PC-3 (cell line): Measurements from ENCODE around the gene FASTKD3. TPM values are rescaled to one million over a fixed set of nuclear protein-coding genes. Genes with fewer than 3 reads are reported as not detected.

Experiments
- ATAC-seq: fragments of 200-7000 bp; cut with Tn5 transposase; 2 replicates; pipeline ENCODE4 v1.9.1; 2020; ENCODE audit warnings: mild to moderate bottlenecking, moderate library complexity
- BruUV-seq: library from RNA; stranded (reverse); fragments of 400-500 nt; replicated peaks from 2 replicates; lab custom pipeline; 2021; lab: Mats Ljungman, UMichigan
- CTCF ChIA-PET: fragments of 300-600 bp; sonication (Branson Sonifier 250); formaldehyde crosslinking; loops from one replicate; lab custom pipeline; 2022; ENCODE audit warnings: antibody characterized with exemption; lab: Charles Lee
- POLR2A ChIA-PET: fragments of 300-600 bp; sonication (Branson Sonifier 250); formaldehyde crosslinking; loops from one replicate; lab custom pipeline; 2022; ENCODE audit warnings: antibody characterized with exemption; ENCODE audit not compliant: unreplicated experiment; lab: Charles Lee
- DNase-seq: peaks from one replicate; pipeline ENCODE4 v3.0.0-alpha.2; 2015
- H2AFZ ChIP-seq: fragments of 300-600 bp; sonication (generic); 2 replicates; pipeline ENCODE4 v1.6.0; 2016; ENCODE audit warnings: antibody characterized with exemption, low read length
- H3F3A ChIP-seq: fragments of 300-600 bp; sonication (generic); one replicate; pipeline ENCODE4 v1.6.0; 2017; ENCODE audit warnings: antibody characterized with exemption, low read length, control low read depth, mild to moderate bottlenecking; ENCODE audit not compliant: unreplicated experiment
- H3K27ac ChIP-seq: fragments of 300-600 bp; sonication (generic); 2 replicates; pipeline ENCODE4 v1.5.1; 2016; ENCODE audit warnings: mild to moderate bottlenecking, low read length
- H3K27me3 ChIP-seq: fragments of 300-600 bp; sonication (generic); 2 replicates; pipeline ENCODE4 v1.6.1; 2016; ENCODE audit warnings: low read length, mixed read lengths
- H3K36me3 ChIP-seq: fragments of 300-600 bp; sonication (generic); 2 replicates; pipeline ENCODE4 v1.6.1; 2016; ENCODE audit warnings: low read depth, mixed run types, low read length, mixed read lengths
- H3K4me1 ChIP-seq: fragments of 300-600 bp; sonication (generic); 2 replicates; pipeline ENCODE4 v1.5.1; 2016; ENCODE audit warnings: low read length; ENCODE audit not compliant: insufficient read depth
- H3K4me2 ChIP-seq: fragments of 300-600 bp; sonication (generic); 2 replicates; pipeline ENCODE4 v1.6.0; 2016; ENCODE audit warnings: low read length
- H3K4me3 ChIP-seq: fragments of 300-600 bp; sonication (generic); 2 replicates; pipeline ENCODE4 v1.5.1; 2016; ENCODE audit warnings: mild to moderate bottlenecking, low read length, mixed read lengths
- H3K79me2 ChIP-seq: fragments of 300-600 bp; sonication (generic); 2 replicates; pipeline ENCODE4 v1.6.1; 2017; ENCODE audit warnings: low read length, mixed read lengths
- H3K9ac ChIP-seq: fragments of 300-600 bp; sonication (generic); 2 replicates; pipeline ENCODE4 v1.6.0; 2016; ENCODE audit warnings: mild to moderate bottlenecking, low read length
- H3K9me2 ChIP-seq: fragments of 300-600 bp; sonication (generic); replicated peaks from 2 replicates; pipeline ENCODE4 v1.6.1; 2016; ENCODE audit warnings: mixed run types, low read length, mixed read lengths
- H3K9me3 ChIP-seq: fragments of 300-600 bp; sonication (generic); 2 replicates; pipeline ENCODE4 v1.6.1; 2016; ENCODE audit warnings: low read length, mixed read lengths
- H4K20me1 ChIP-seq: fragments of 300-600 bp; sonication (generic); 2 replicates; pipeline ENCODE4 v1.6.1; 2016; ENCODE audit warnings: low read length, mixed read lengths
- CTCF ChIP-seq: fragments of 300-600 bp; sonication (generic); conservative IDR thresholded peaks from 2 replicates; pipeline ENCODE4 v1.5.1; 2017; ENCODE audit warnings: antibody characterized with exemption, low read depth, mild to moderate bottlenecking, low read length
- EZH2 ChIP-seq: fragments of 300-600 bp; sonication (generic); IDR thresholded peaks from one replicate; pipeline ENCODE4 v1.6.1; 2017; ENCODE audit warnings: antibody characterized with exemption, mild to moderate bottlenecking, low read length; ENCODE audit not compliant: unreplicated experiment
- EZH2phosphoT487 ChIP-seq: fragments of 300-600 bp; sonication (generic); IDR thresholded peaks from 2 replicates; pipeline ENCODE4 v1.6.1; 2018; ENCODE audit warnings: mild to moderate bottlenecking, antibody characterized with exemption, low read length, borderline replicate concordance
- intact Hi-C: fragments of 100-400 bp; cut with micrococcal nuclease; formaldehyde crosslinking; loops from 2 replicates; pipeline ENCODE4 v1.9.0; 2023
- total RNA-seq: library from RNA; depleted of rRNA; stranded (reverse); fragments of >200 nt; gene quantifications from 2 replicates; pipeline ENCODE4 v1.2.3, GENCODE V29; 2014

The FASTKD3 gene
- total RNA-seq, 1 experiment from 2014 or later: 16.5 TPM

DNA sequence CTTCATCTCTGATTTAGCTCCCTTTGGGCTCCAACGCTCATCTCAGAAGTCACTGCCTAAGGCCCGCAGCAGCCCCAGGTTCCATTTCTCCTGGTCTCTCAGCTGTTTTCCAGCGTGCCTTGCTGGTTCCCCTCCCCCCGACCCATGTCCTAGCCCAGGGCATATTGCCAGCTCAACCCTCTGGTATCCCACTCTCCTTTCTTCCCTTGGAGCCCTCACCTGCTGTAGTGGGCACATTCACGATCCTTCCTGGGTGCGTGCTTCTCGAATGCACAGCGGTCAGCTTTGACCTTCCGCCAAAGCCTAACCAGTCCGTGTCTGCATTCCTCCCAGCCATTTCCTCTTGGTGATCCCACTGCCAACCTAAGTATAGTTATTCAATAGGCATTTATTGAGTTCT, 54.0 kb downstream of the FASTKD3 start:
- Histone ChIP-seq H2AFZ (no peak overlapping the region), H3K9me2 (no peaks in the 10 kb centered on the region), H3K4me1 (no peaks in the 10 kb centered on the region), H3F3A (no peaks in the 10 kb centered on the region), H3K9ac (no peak overlapping the region), H3K79me2 (no peaks in the 10 kb centered on the region), H3K4me3 (no peak overlapping the region), H3K27ac (no peak overlapping the region), H3K4me2 (no peak overlapping the region), H3K27me3 (peaks cover 82% of the 10 kb centered on the region), H4K20me1 (no peaks in the 10 kb centered on the region), H3K9me3 (no peaks in the 10 kb centered on the region), H3K36me3 (no peaks in the 10 kb centered on the region)
- no TSS peak for BruUV-seq
- no peak for TF ChIP-seq EZH2
- TF ChIP-seq CTCF: no peak
- TF ChIP-seq EZH2phosphoT487: no peak
- no peak for ATAC-seq
- intact Hi-C loops: no loop called here
- POLR2A ChIA-PET: no interaction called here
- CTCF ChIA-PET: interaction anchor here (0.6 kb wide), 1 partner anchor 374 kb away, joined by 3 read pairs; no protein-coding TSS in a partner anchor
- DNase-seq: no peak

DNA sequence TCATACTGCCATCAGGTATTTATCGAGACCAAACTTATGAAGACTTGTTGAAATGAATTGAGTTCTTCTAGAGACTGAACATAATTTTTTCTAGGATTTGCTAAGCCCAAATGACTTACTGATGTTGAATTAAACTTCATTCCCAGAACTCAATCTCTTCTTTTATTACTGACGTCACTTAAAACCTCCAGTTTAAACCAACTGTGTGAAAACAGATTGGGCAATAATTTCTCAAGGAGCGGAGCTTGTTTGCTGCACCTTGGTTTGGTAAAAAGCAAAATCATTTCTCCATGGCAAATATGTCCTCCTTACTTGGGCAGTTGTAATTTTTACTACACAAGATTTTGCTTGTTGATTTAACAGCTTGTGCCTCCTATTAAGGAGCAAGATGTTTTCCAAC, 55.3 kb downstream of the FASTKD3 start:
- ChIA-PET CTCF (no interaction called here), POLR2A (no interaction called here)
- Histone ChIP-seq H3K27me3 (peaks cover 75% of the 10 kb centered on the region), H3K9me2 (no peaks in the 10 kb centered on the region), H3K4me3 (no peak overlapping the region), H3K9me3 (no peaks in the 10 kb centered on the region), H4K20me1 (no peaks in the 10 kb centered on the region), H2AFZ (no peak overlapping the region), H3K27ac (no peak overlapping the region), H3K79me2 (no peaks in the 10 kb centered on the region), H3F3A (no peaks in the 10 kb centered on the region), H3K4me2 (no peak overlapping the region), H3K9ac (no peak overlapping the region), H3K36me3 (no peaks in the 10 kb centered on the region), H3K4me1 (no peaks in the 10 kb centered on the region)
- TF ChIP-seq CTCF (no peak), EZH2phosphoT487 (no peak), EZH2 (no peak)
- ATAC-seq: no peak
- BruUV-seq: no TSS peak
- intact Hi-C loops: no loop called here
- DNase-seq: no peak

DNA sequence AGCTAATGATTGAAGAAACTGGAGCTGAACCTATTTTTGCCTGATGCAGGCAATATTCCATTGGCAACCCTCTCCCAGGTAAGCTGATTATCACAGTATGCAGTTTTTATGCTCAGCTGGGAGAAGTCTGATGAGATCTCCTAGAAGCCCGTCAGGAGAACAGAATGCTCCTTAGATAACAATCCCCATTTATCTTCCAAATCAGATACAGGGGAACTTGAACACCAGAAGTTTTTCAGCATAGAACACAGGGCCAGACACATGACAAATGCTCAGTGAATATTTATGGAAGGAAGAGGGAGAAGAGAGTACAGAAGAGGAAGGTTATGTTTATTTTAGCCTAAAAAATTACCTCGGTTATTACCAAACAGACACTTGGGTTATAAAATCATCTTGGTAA, 55.8 kb downstream of the FASTKD3 start:
- no peak overlapping the region for H2AFZ ChIP-seq
- ATAC-seq (no peak), DNase-seq (no peak)
- no peaks in the 10 kb centered on the region for H3K79me2 ChIP-seq
- intact Hi-C loops: no loop called here
- no peaks in the 10 kb centered on the region for H3K4me1 ChIP-seq
- no peak for TF ChIP-seq EZH2phosphoT487
- no peak for TF ChIP-seq CTCF
- no peak for TF ChIP-seq EZH2
- no peak overlapping the region for H3K27ac ChIP-seq
- no peaks in the 10 kb centered on the region for H3K9me3 ChIP-seq
- H3K36me3 ChIP-seq: no peaks in the 10 kb centered on the region
- BruUV-seq: no TSS peak
- CTCF ChIA-PET: no interaction called here
- no peaks in the 10 kb centered on the region for H3K9me2 ChIP-seq
- H3K4me3 ChIP-seq: no peak overlapping the region
- no peaks in the 10 kb centered on the region for H3F3A ChIP-seq
- H3K4me2 ChIP-seq: no peak overlapping the region
- no peaks in the 10 kb centered on the region for H4K20me1 ChIP-seq
- POLR2A ChIA-PET: no interaction called here
- no peak overlapping the region for H3K9ac ChIP-seq
- peaks cover 72% of the 10 kb centered on the region for H3K27me3 ChIP-seq
